HCT116 (cell line): ENCODE data around the gene GSTA1. TPM values are rescaled to one million over a fixed set of nuclear protein-coding genes. Genes with fewer than 3 reads are reported as not detected.

Source experiments
- ATAC-seq: fragments of 200-7000 bp; cut with Tn5 transposase; 2 replicates; pipeline ENCODE4 v1.9.1; 2020; ENCODE audit warnings: mild to moderate bottlenecking, moderate library complexity
- BruUV-seq: library from RNA; stranded (reverse); fragments of 400-500 nt; replicated peaks from 2 replicates; lab custom pipeline; 2021; lab: Mats Ljungman, UMichigan
- CTCF ChIA-PET: fragments of 300-600 bp; sonication (Branson Sonifier 250); formaldehyde crosslinking; loops from one replicate; lab custom pipeline; 2021; ENCODE audit warnings: antibody characterized with exemption; lab: Charles Lee
- POLR2A ChIA-PET: fragments of 300-600, 350-600 bp; sonication (Branson Sonifier 250); formaldehyde crosslinking; loops from one replicate; lab custom pipeline; 2021; ENCODE audit warnings: antibody characterized with exemption; lab: Charles Lee
- RAD21 ChIA-PET, 2 experiments: fragments of 300-600 bp; sonication (Branson Sonifier 250); formaldehyde crosslinking; loops; one replicate each; lab custom pipeline; 2023; ENCODE audit warnings: low total read pairs in 2 of 2; ENCODE audit not compliant: uncharacterized antibody in 2 of 2, unreplicated experiment in 2 of 2, low non-redundant PET in 1 of 2; lab: Charles Lee
- DNase-seq: peaks from one replicate; pipeline ENCODE4 v3.0.0-alpha.2; 2010; ENCODE audit warnings: low read depth, low spot score
- H2AFZ ChIP-seq: fragments of 200-600 bp; shearing (Covaris generic), sonication (generic); 2 replicates; pipeline ENCODE4 v1.6.1; 2017; ENCODE audit warnings: low read depth, mixed run types, mixed read lengths, antibody characterized with exemption, low read length; ENCODE audit not compliant: poor library complexity, severe bottlenecking
- H3K27ac ChIP-seq: 2 replicates; pipeline ENCODE4 v1.5.1; 2012; ENCODE audit warnings: low read depth, low read length
- H3K27me3 ChIP-seq: fragments of 200-600 bp; sonication (generic); 2 replicates; pipeline ENCODE4 v1.6.1; 2016; ENCODE audit warnings: mixed run types, low read length, mixed read lengths; ENCODE audit not compliant: insufficient read depth
- H3K36me3 ChIP-seq, 2 experiments: fragments of 200-500 bp in 1 of 2; fragments of 200-600 bp in 1 of 2; sonication (Bioruptor generic) in 1 of 2; sonication (generic) in 1 of 2; 2 replicates each; pipeline versions ENCODE4 v1.5.1 to v1.6.1; 2014 to 2016; ENCODE audit warnings: low read length in 2 of 2, inconsistent platforms in 1 of 2, mixed read lengths in 1 of 2, mixed run types in 1 of 2; ENCODE audit not compliant: insufficient read depth in 2 of 2, control insufficient read depth in 1 of 2
- H3K4me1 ChIP-seq, 2 experiments: fragments of 200-600 bp in 1 of 2; sonication (generic) in 1 of 2; 2 replicates each; pipeline versions ENCODE4 v1.5.1 to v1.6.1; 2012 to 2017; ENCODE audit warnings: low read length in 2 of 2, inconsistent platforms in 1 of 2, mild to moderate bottlenecking in 1 of 2, mixed read lengths in 1 of 2, mixed run types in 1 of 2, moderate library complexity in 1 of 2; ENCODE audit not compliant: insufficient read depth in 2 of 2, control insufficient read depth in 1 of 2
- H3K4me2 ChIP-seq: fragments of 200-600 bp; sonication (generic); 2 replicates; pipeline ENCODE4 v1.6.1; 2017; ENCODE audit warnings: mixed run types, low read length, mixed read lengths
- H3K4me3 ChIP-seq, 2 experiments: fragments of 200-600 bp in 1 of 2; sonication (generic) in 1 of 2; replicated peaks in 1 of 2; 2 replicates each; pipeline ENCODE4 v1.5.1; 2011 to 2016; ENCODE audit warnings: low read length in 2 of 2, control low read depth in 1 of 2, low read depth in 1 of 2, mild to moderate bottlenecking in 1 of 2, mixed read lengths in 1 of 2, mixed run types in 1 of 2
- H3K79me2 ChIP-seq: fragments of 200-600 bp; sonication (generic); 2 replicates; pipeline ENCODE4 v1.6.1; 2017; ENCODE audit warnings: mild to moderate bottlenecking, mixed run types, low read length, moderate library complexity, mixed read lengths; ENCODE audit not compliant: insufficient read depth
- H3K9ac ChIP-seq: fragments of 200-600 bp; sonication (generic); 2 replicates; pipeline ENCODE4 v1.6.1; 2016; ENCODE audit warnings: low read length, mixed read lengths
- H3K9me2 ChIP-seq: fragments of 200-600 bp; sonication (generic), shearing (Covaris generic); 2 replicates; pipeline ENCODE4 v1.6.1; 2017; ENCODE audit warnings: mixed run types, mild to moderate bottlenecking, moderate library complexity; ENCODE audit not compliant: insufficient read depth
- H3K9me3 ChIP-seq, 2 experiments: fragments of 200-500 bp in 1 of 2; fragments of 200-600 bp in 1 of 2; sonication (Bioruptor generic) in 1 of 2; sonication (generic) in 1 of 2; 2 replicates each; pipeline ENCODE4 v1.6.1; 2014 to 2017; ENCODE audit warnings: low read length in 2 of 2, mixed read lengths in 2 of 2, inconsistent platforms in 1 of 2, low read depth in 1 of 2, mild to moderate bottlenecking in 1 of 2, mixed run types in 1 of 2, moderate library complexity in 1 of 2; ENCODE audit not compliant: control insufficient read depth in 1 of 2, insufficient read depth in 1 of 2
- H4K20me1 ChIP-seq: fragments of 200-600 bp; sonication (generic), shearing (Covaris generic); 2 replicates; pipeline ENCODE4 v1.6.1; 2017; ENCODE audit warnings: mixed run types, mild to moderate bottlenecking, moderate library complexity; ENCODE audit not compliant: insufficient read depth
- CBX3 ChIP-seq: IDR thresholded peaks from 2 replicates; pipeline ENCODE4 v1.6.1; 2012; ENCODE audit warnings: low read depth
- CEBPB ChIP-seq: IDR thresholded peaks from 2 replicates; pipeline ENCODE4 v1.6.1; 2012; ENCODE audit warnings: low read depth
- EGR1 ChIP-seq: IDR thresholded peaks from 2 replicates; pipeline ENCODE4 v1.6.1; 2012; ENCODE audit warnings: low read depth
- EZH2phosphoT487 ChIP-seq: fragments of 200-600 bp; IDR thresholded peaks from 2 replicates; pipeline ENCODE4 v1.6.1; 2018; ENCODE audit warnings: antibody characterized with exemption, borderline replicate concordance
- FOSL1 ChIP-seq: IDR thresholded peaks from 2 replicates; pipeline ENCODE4 v1.6.1; 2012; ENCODE audit warnings: low read depth
- JUND ChIP-seq: IDR thresholded peaks from 2 replicates; pipeline ENCODE4 v1.6.1; 2012
- POLR2A ChIP-seq: IDR thresholded peaks from 2 replicates; pipeline ENCODE4 v1.7.0; 2011; ENCODE audit warnings: borderline replicate concordance; ENCODE audit not compliant: insufficient read depth, insufficient read length; ENCODE audit errors: extremely low read depth
- POLR2AphosphoS5 ChIP-seq: IDR thresholded peaks from 2 replicates; pipeline ENCODE4 v1.6.1; 2011; ENCODE audit warnings: mild to moderate bottlenecking, low read depth, low read length, moderate library complexity
- RAD21 ChIP-seq: IDR thresholded peaks from 2 replicates; pipeline ENCODE4 v1.6.1; 2012; ENCODE audit warnings: low read depth, mild to moderate bottlenecking
- SIN3A ChIP-seq: IDR thresholded peaks from 2 replicates; pipeline ENCODE4 v1.6.1; 2012; ENCODE audit warnings: low read depth
- SP1 ChIP-seq: IDR thresholded peaks from 2 replicates; pipeline ENCODE4 v1.6.1; 2012; ENCODE audit warnings: low read depth
- TCF7L2 ChIP-seq: IDR thresholded peaks from 2 replicates; pipeline ENCODE4 v1.7.0; 2011; ENCODE audit warnings: borderline replicate concordance, inconsistent platforms; ENCODE audit not compliant: insufficient read depth, insufficient read length; ENCODE audit errors: extremely low read depth
- YY1 ChIP-seq: IDR thresholded peaks from 2 replicates; pipeline ENCODE4 v1.6.1; 2011; ENCODE audit warnings: low read length, low read depth, moderate library complexity, mild to moderate bottlenecking; ENCODE audit not compliant: insufficient replicate concordance; ENCODE audit errors: extremely low read depth
- ZFX ChIP-seq: fragments of 450-650 bp; IDR thresholded peaks from 2 replicates; pipeline ENCODE4 v1.6.1; 2017
- ZNF274 ChIP-seq: fragments of 200-500 bp; sonication (Bioruptor generic); IDR thresholded peaks from 2 replicates; pipeline ENCODE4 v1.6.1; 2014; ENCODE audit warnings: mild to moderate bottlenecking, low read depth, low read length, inconsistent platforms
- intact Hi-C: fragments of 100-400 bp; cut with micrococcal nuclease; formaldehyde crosslinking; loops from 2 replicates; pipeline ENCODE4 v1.10.0; 2022
- total RNA-seq: library from RNA; stranded (reverse); gene quantifications from one replicate; pipeline ENCODE4 v1.2.1, GENCODE V29; 2021; ENCODE audit not compliant: unreplicated experiment
- TF ChIP-seq, protein P1 (sequence below), 3 experiments: fragments of 200-600 bp in 1 of 3; sonication (generic) in 1 of 3; IDR thresholded peaks in 2 of 3; conservative IDR thresholded peaks in 1 of 3; 2 replicates each; pipeline ENCODE4 v1.5.1; 2012 to 2017; ENCODE audit warnings: low read depth in 2 of 3, low read length in 2 of 3, antibody characterized with exemption in 1 of 3, borderline replicate concordance in 1 of 3, control low read depth in 1 of 3, mild to moderate bottlenecking in 1 of 3, mixed read lengths in 1 of 3, mixed run types in 1 of 3, moderate library complexity in 1 of 3; ENCODE audit not compliant: insufficient read depth in 1 of 3
- TF ChIP-seq, protein P2 (sequence below): IDR thresholded peaks from 2 replicates; pipeline ENCODE4 v1.6.1; 2012
- TF ChIP-seq, protein P3 (sequence below): IDR thresholded peaks from 2 replicates; pipeline ENCODE4 v1.6.1; 2012; ENCODE audit warnings: low read depth
- TF ChIP-seq, protein P4 (sequence below): IDR thresholded peaks from 2 replicates; pipeline ENCODE4 v1.6.1; 2011; ENCODE audit warnings: mild to moderate bottlenecking, low read length, moderate library complexity; ENCODE audit not compliant: insufficient replicate concordance; ENCODE audit errors: extremely low read depth
- TF ChIP-seq, protein P5 (sequence below): IDR thresholded peaks from 2 replicates; pipeline ENCODE4 v1.6.1; 2012

Gene GSTA1
- total RNA-seq, 1 experiment from 2014 or later: 0.57 TPM

DNA sequence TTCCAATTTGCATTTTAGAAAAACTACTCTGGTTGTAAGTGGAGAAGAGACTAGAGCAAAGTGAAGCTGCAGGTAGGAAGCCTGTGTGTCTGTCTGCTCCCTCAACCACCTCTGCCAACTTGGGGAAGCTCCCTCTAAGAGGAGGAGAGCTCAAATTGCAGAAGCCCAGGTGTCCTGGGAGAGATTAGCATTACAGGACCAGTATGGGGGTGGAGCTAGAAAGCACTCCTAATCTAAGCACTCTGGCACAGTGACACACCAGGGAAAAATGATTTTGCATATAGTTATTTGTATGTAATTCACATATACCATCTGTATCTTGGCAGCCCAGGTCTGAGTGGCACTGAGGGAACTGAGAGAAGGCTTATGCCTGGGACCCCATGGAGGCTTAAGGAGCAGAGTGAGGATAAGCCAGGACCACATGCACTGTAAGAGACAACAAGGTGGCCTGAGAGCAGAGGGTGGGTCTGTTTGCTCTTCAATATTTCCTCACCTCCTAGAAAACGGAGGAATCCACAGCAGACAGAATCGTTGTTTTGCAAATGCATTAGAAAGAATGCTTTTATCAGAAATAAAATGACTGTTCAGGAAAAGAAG, 54.0 kb downstream of the GSTA1 start:
- Histone ChIP-seq H4K20me1 (no peaks in the 10 kb centered on the region), H3K27ac (no peak overlapping the region), H3K79me2 (no peaks in the 10 kb centered on the region), H3K27me3 (no peaks in the 10 kb centered on the region), H3K9ac (no peak overlapping the region), H3K4me3 (no peak overlapping the region), H3K4me1 (no peaks in the 10 kb centered on the region), H3K9me3 (no peaks in the 10 kb centered on the region), H2AFZ (no peak overlapping the region), H3K9me2 (no peaks in the 10 kb centered on the region), H3K36me3 (no peaks in the 10 kb centered on the region), H3K4me2 (no peak overlapping the region)
- no TSS peak for BruUV-seq
- ChIA-PET RAD21 (no interaction called here), POLR2A (no interaction called here), CTCF (no interaction called here)
- TF ChIP-seq CEBPB (no peak), SP1 (no peak), JUND (no peak), FOSL1 (no peak), RAD21 (no peak), POLR2A (no peak), EGR1 (no peak), CBX3 (no peak), ZNF274 (no peak), POLR2AphosphoS5 (no peak), YY1 (no peak), EZH2phosphoT487 (no peak), ZFX (no peak), SIN3A (no peak), TCF7L2 (no peak)
- TF ChIP-seq, protein P1, sequence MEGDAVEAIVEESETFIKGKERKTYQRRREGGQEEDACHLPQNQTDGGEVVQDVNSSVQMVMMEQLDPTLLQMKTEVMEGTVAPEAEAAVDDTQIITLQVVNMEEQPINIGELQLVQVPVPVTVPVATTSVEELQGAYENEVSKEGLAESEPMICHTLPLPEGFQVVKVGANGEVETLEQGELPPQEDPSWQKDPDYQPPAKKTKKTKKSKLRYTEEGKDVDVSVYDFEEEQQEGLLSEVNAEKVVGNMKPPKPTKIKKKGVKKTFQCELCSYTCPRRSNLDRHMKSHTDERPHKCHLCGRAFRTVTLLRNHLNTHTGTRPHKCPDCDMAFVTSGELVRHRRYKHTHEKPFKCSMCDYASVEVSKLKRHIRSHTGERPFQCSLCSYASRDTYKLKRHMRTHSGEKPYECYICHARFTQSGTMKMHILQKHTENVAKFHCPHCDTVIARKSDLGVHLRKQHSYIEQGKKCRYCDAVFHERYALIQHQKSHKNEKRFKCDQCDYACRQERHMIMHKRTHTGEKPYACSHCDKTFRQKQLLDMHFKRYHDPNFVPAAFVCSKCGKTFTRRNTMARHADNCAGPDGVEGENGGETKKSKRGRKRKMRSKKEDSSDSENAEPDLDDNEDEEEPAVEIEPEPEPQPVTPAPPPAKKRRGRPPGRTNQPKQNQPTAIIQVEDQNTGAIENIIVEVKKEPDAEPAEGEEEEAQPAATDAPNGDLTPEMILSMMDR (IDR thresholded peaks at IDR 0.05 in 2 of 3, conservative IDR thresholded peaks at IDR 0.05 in 1 of 3; ENCODE audit: borderline replicate concordance in 1 of 3, insufficient read depth in 1 of 3, low read depth in 2 of 3, low read length in 2 of 3): no peak
- TF ChIP-seq, protein P2, sequence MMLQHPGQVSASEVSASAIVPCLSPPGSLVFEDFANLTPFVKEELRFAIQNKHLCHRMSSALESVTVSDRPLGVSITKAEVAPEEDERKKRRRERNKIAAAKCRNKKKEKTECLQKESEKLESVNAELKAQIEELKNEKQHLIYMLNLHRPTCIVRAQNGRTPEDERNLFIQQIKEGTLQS: no peak
- TF ChIP-seq, protein P3, sequence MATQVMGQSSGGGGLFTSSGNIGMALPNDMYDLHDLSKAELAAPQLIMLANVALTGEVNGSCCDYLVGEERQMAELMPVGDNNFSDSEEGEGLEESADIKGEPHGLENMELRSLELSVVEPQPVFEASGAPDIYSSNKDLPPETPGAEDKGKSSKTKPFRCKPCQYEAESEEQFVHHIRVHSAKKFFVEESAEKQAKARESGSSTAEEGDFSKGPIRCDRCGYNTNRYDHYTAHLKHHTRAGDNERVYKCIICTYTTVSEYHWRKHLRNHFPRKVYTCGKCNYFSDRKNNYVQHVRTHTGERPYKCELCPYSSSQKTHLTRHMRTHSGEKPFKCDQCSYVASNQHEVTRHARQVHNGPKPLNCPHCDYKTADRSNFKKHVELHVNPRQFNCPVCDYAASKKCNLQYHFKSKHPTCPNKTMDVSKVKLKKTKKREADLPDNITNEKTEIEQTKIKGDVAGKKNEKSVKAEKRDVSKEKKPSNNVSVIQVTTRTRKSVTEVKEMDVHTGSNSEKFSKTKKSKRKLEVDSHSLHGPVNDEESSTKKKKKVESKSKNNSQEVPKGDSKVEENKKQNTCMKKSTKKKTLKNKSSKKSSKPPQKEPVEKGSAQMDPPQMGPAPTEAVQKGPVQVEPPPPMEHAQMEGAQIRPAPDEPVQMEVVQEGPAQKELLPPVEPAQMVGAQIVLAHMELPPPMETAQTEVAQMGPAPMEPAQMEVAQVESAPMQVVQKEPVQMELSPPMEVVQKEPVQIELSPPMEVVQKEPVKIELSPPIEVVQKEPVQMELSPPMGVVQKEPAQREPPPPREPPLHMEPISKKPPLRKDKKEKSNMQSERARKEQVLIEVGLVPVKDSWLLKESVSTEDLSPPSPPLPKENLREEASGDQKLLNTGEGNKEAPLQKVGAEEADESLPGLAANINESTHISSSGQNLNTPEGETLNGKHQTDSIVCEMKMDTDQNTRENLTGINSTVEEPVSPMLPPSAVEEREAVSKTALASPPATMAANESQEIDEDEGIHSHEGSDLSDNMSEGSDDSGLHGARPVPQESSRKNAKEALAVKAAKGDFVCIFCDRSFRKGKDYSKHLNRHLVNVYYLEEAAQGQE: no peak
- TF ChIP-seq, protein P4, sequence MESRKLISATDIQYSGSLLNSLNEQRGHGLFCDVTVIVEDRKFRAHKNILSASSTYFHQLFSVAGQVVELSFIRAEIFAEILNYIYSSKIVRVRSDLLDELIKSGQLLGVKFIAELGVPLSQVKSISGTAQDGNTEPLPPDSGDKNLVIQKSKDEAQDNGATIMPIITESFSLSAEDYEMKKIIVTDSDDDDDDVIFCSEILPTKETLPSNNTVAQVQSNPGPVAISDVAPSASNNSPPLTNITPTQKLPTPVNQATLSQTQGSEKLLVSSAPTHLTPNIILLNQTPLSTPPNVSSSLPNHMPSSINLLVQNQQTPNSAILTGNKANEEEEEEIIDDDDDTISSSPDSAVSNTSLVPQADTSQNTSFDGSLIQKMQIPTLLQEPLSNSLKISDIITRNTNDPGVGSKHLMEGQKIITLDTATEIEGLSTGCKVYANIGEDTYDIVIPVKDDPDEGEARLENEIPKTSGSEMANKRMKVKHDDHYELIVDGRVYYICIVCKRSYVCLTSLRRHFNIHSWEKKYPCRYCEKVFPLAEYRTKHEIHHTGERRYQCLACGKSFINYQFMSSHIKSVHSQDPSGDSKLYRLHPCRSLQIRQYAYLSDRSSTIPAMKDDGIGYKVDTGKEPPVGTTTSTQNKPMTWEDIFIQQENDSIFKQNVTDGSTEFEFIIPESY: no peak
- TF ChIP-seq, protein P5, sequence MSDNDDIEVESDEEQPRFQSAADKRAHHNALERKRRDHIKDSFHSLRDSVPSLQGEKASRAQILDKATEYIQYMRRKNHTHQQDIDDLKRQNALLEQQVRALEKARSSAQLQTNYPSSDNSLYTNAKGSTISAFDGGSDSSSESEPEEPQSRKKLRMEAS: no peak
- intact Hi-C loops: no loop called here
- DNase-seq (no peak), ATAC-seq (no peak)
